H1 (cell line): ENCODE data around the gene BCAS1. TPM values are rescaled to one million over a fixed set of nuclear protein-coding genes. Genes with fewer than 3 reads are reported as not detected.

Experiments used
- SRF ChIP-seq: IDR thresholded peaks from 2 replicates; pipeline ENCODE4 v1.6.1; 2011; ENCODE audit warnings: mild to moderate bottlenecking, low read depth, low read length, moderate library complexity
- polyA plus RNA-seq, 7 experiments: library from polyadenylated mRNA; depleted of rRNA in 3 of 7; stranded (reverse) in 5 of 7; unstranded in 2 of 7; fragments of >200 nt in 5 of 7; fragments of 200-250 nt in 2 of 7; gene quantifications; 1 replicate in 5 of 7; 2 replicates in 1 of 7; 4 replicates in 1 of 7; pipeline versions ENCODE4 v1.2.1 to v1.2.3, GENCODE V29; 2011 to 2013; ENCODE audit warnings: missing spikeins in 2 of 7, mixed read lengths in 2 of 7
- total RNA-seq: library from RNA; stranded (reverse); fragmentation: NEBNext Ultra II Directional; extraction: Animal tissue kit (Norgen Biotek cat#: 25700); gene quantifications from 2 replicates; pipeline ENCODE4 v1.2.1, GENCODE V29; 2021

BCAS1 gene
- total and polyA plus RNA-seq, 2 of the 8 experiments (the other 6 are each of a cell fraction or from before 2014, with no cell fraction given), result 0.06 to 0.19 TPM

DNA sequence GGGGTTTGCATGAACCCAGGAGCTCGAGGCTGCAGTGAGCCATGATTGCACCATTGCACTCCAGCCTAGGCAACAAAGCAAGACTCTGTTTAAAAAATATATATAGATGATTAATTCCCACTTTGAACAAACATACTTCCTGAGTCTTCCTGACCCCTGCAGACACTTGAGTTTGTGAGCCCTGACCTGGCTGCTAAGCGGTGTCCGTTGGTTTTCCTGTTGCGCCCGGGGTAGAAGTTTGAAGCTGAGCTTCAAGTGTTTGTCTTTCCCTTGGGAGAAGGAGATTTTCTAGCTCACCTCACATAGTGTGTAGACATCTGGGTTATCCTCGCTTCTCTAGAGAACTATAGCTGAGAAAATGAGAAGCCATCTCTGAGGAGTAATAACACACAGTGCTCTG, 11.7 kb upstream of the BCAS1 start (continued):
- TF ChIP-seq SRF, result no peak
